Measurements from ENCODE around the gene CNN3. TPM values are rescaled to one million over a fixed set of nuclear protein-coding genes. Genes with fewer than 3 reads are reported as not detected.

Gene CNN3
- total RNA-seq, result 10 to 100 TPM in 1 of 2 donors, 1 to 10 TPM in 1; 6.3 to 11.2 TPM

- peaks cover 0 to 3% of the 10 kb centered on the region in 2 donors for H3K36me3 Mint-ChIP-seq (ENCODE audit: insufficient read depth in 2 of 2)
- peak; percentile 81 to 87 for DNase-seq
- H3K4me3 Mint-ChIP-seq, result peak within 1 kb of the TSS; percentile 78 to 90
- H3K9me3 Mint-ChIP-seq, result no peaks in the 10 kb centered on the region
- ATAC-seq (replicated peaks in 1 of 2), result peak; percentile 91 to 92
- peaks cover 27% of the 10 kb centered on the region for H3K27me3 Mint-ChIP-seq (ENCODE audit: low read depth)
- H3K4me1 Mint-ChIP-seq (ENCODE audit: low read depth), result peaks cover 16% of the 10 kb centered on the region
- H3K27ac Mint-ChIP-seq, result no peak within 1 kb of the TSS
These were observed at the start of gene CNN3 for GRCh38 chr1:94926915-94927404. TSS of gene CNN3 (minus strand) at chr1:94927110. CDS start at chr1:94926894, 216 bp downstream.

DNA sequence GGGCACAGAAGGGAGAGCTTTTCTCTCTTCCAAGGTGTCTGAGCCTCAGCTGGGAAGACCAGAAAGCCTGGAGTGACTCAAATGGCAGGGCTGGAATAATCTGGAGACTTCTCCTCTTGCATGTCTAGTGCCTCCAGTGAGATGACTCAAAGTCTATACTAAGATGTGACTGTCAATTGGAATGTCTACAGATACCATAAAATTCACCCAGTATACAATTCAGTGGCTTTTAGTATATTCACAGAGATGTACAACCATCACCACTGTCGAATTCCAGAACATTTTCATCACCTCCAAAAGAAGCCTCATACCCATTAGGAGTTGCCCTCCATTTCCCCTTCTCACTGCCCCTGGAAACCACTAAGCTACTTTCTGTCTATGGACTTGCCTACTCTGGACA, 47.9 kb upstream of the CNN3 start:
- no peak overlapping the region for H3K4me3 Mint-ChIP-seq
- H3K27me3 Mint-ChIP-seq (ENCODE audit: low read depth), result no peaks in the 10 kb centered on the region
- H3K4me1 Mint-ChIP-seq (ENCODE audit: low read depth), result no peaks in the 10 kb centered on the region
- H3K9me3 Mint-ChIP-seq, result no peaks in the 10 kb centered on the region
- DNase-seq (no peak), ATAC-seq (replicated peaks in 1 of 2) (no peak)
- no peaks in the 10 kb centered on the region for H3K36me3 Mint-ChIP-seq (ENCODE audit: insufficient read depth in 2 of 2)
- H3K27ac Mint-ChIP-seq, result no peak overlapping the region

DNA sequence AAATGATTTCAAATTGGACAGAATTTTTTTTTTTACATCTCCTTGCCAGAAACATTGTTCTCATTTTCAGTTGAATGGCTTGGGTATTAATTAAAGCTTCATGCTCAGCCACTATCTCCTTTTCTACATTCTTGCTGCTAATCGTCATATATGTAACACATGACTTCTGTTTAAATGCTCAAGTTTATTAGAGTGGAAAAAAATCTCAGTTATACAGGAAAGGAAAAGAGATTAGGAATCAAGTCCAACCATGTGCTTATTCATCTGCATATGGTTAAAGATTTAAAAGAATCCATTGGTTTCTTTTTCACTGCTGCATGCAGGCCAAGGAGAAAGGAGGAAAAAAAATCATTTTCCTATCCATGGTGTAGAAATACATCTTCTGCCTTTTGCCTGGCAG, 47.3 kb upstream of the CNN3 start:
- Mint-ChIP-seq H3K36me3 (ENCODE audit: insufficient read depth in 2 of 2) (no peaks in the 10 kb centered on the region), H3K4me3 (no peak overlapping the region), H3K4me1 (ENCODE audit: low read depth) (no peaks in the 10 kb centered on the region), H3K27ac (no peak overlapping the region), H3K9me3 (no peaks in the 10 kb centered on the region), H3K27me3 (ENCODE audit: low read depth) (no peaks in the 10 kb centered on the region)
- no peak for ATAC-seq (replicated peaks in 1 of 2)
- no peak for DNase-seq

DNA sequence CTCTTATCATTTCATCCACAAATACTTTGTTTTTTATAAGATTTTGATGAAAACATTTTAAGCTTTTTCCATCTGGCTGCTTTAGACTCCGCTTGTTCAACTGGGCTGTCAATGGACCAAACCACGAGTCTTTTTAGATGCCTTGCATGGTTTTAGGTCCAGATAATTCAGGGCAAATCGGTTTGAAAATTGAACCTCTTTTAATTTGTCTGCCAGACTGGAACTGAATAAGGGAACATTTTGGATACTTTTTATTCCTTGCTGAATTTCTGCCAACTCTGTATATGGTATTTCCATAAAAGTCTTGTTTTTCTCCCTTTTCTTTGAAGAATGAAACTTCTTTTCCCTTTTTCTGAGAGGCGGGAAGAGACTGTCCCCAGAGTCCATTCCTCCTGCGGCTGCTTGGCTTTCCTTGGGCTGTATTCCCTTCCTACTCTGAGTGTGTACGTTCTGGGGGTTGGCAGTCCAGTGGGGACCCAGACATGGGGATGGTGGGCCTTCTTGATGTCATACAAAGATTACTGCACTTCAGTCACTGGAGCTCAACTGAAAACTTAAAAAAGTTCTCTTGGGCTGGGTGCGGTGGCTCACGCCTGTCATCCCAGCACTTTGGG, 46.5 kb upstream of the CNN3 start:
- H3K9me3 Mint-ChIP-seq, result no peaks in the 10 kb centered on the region
- no peaks in the 10 kb centered on the region for H3K27me3 Mint-ChIP-seq (ENCODE audit: low read depth)
- H3K36me3 Mint-ChIP-seq (ENCODE audit: insufficient read depth in 2 of 2), result no peaks in the 10 kb centered on the region
- no peak for ATAC-seq (replicated peaks in 1 of 2)
- H3K4me3 Mint-ChIP-seq, result no peak overlapping the region
- no peak overlapping the region for H3K27ac Mint-ChIP-seq
- H3K4me1 Mint-ChIP-seq (ENCODE audit: low read depth), result no peaks in the 10 kb centered on the region
- DNase-seq, result no peak

GRCh38 chr1:94971491-94971924, 44.6 kb upstream of the CNN3 start:
- Mint-ChIP-seq H3K9me3 (no peaks in the 10 kb centered on the region), H3K36me3 (ENCODE audit: insufficient read depth in 2 of 2) (no peaks in the 10 kb centered on the region), H3K27me3 (ENCODE audit: low read depth) (no peaks in the 10 kb centered on the region), H3K27ac (no peak overlapping the region), H3K4me1 (ENCODE audit: low read depth) (no peaks in the 10 kb centered on the region), H3K4me3 (no peak overlapping the region)
- ATAC-seq (replicated peaks in 1 of 2) (no peak), DNase-seq (no peak)

DNA sequence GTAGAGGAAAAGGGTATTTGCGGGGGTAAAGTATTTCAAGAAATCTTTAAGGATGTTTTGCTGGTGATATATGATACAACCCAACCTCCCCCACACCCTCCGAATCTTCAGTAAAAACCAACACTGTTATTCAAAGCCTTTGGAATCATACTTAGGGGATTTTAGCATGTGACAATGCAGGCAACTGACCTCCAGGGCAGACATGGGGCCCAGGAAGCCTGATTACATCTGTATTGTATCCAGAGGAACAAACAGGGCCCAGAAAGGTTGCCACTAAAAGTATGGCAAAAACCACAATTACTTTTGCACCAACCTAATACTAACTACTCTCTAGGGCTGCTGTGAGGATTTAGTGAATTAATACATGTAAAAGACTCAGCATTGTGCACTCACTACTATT, 43.9 kb upstream of the CNN3 start:
- ATAC-seq (replicated peaks in 1 of 2) (no peak), DNase-seq (no peak)
- H3K9me3 Mint-ChIP-seq, result no peaks in the 10 kb centered on the region
- no peak overlapping the region for H3K4me3 Mint-ChIP-seq
- H3K36me3 Mint-ChIP-seq (ENCODE audit: insufficient read depth in 2 of 2), result no peaks in the 10 kb centered on the region
- H3K27ac Mint-ChIP-seq, result no peak overlapping the region
- no peaks in the 10 kb centered on the region for H3K27me3 Mint-ChIP-seq (ENCODE audit: low read depth)
- no peaks in the 10 kb centered on the region for H3K4me1 Mint-ChIP-seq (ENCODE audit: low read depth)

- no peak overlapping the region for H3K27ac Mint-ChIP-seq
- H3K36me3 Mint-ChIP-seq (ENCODE audit: insufficient read depth in 2 of 2), result no peaks in the 10 kb centered on the region
- no peaks in the 10 kb centered on the region for H3K9me3 Mint-ChIP-seq
- H3K27me3 Mint-ChIP-seq (ENCODE audit: low read depth), result no peaks in the 10 kb centered on the region
- DNase-seq (no peak), ATAC-seq (replicated peaks in 1 of 2) (no peak)
- no peaks in the 10 kb centered on the region for H3K4me1 Mint-ChIP-seq (ENCODE audit: low read depth)
- H3K4me3 Mint-ChIP-seq, result no peak overlapping the region
These were observed 42.2 kb upstream of the CNN3 start for GRCh38 chr1:94969137-94969536.

DNA sequence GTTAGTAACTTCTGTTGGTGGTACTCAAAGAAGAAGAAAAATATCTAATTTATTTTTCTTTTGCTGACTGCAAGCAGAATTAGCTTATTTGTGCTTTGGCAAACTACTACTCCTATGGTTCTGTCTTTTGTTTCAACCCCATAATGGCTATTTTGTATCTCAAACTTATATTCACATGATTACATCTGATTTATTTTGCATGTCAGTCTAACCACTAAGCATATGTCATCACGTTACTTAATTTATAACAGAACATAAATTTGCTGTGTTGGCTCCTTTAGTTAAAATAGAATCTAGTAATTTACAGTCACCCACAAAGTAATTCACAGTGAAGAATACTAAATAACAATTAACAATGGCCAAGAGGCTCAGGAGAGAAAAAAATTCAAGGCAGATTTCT, 39.1 kb upstream of the CNN3 start:
- Mint-ChIP-seq H3K4me1 (ENCODE audit: low read depth) (peaks cover 10% of the 10 kb centered on the region), H3K4me3 (no peak overlapping the region), H3K27me3 (ENCODE audit: low read depth) (no peaks in the 10 kb centered on the region), H3K9me3 (no peaks in the 10 kb centered on the region), H3K27ac (no peak overlapping the region), H3K36me3 (ENCODE audit: insufficient read depth in 2 of 2) (no peaks in the 10 kb centered on the region)
- no peak for DNase-seq
- ATAC-seq (replicated peaks in 1 of 2), result no peak

- no peak for DNase-seq
- H3K36me3 Mint-ChIP-seq (ENCODE audit: insufficient read depth in 2 of 2), result no peaks in the 10 kb centered on the region
- no peak overlapping the region for H3K27ac Mint-ChIP-seq
- no peak for ATAC-seq (replicated peaks in 1 of 2)
- peaks cover 10% of the 10 kb centered on the region for H3K4me1 Mint-ChIP-seq (ENCODE audit: low read depth)
- H3K4me3 Mint-ChIP-seq, result peak overlapping the region in 1 of 2 donors; percentile 15
- H3K27me3 Mint-ChIP-seq (ENCODE audit: low read depth), result no peaks in the 10 kb centered on the region
- H3K9me3 Mint-ChIP-seq, result no peaks in the 10 kb centered on the region
These were observed 37.0 kb upstream of the CNN3 start for GRCh38 chr1:94963864-94964263.

DNA sequence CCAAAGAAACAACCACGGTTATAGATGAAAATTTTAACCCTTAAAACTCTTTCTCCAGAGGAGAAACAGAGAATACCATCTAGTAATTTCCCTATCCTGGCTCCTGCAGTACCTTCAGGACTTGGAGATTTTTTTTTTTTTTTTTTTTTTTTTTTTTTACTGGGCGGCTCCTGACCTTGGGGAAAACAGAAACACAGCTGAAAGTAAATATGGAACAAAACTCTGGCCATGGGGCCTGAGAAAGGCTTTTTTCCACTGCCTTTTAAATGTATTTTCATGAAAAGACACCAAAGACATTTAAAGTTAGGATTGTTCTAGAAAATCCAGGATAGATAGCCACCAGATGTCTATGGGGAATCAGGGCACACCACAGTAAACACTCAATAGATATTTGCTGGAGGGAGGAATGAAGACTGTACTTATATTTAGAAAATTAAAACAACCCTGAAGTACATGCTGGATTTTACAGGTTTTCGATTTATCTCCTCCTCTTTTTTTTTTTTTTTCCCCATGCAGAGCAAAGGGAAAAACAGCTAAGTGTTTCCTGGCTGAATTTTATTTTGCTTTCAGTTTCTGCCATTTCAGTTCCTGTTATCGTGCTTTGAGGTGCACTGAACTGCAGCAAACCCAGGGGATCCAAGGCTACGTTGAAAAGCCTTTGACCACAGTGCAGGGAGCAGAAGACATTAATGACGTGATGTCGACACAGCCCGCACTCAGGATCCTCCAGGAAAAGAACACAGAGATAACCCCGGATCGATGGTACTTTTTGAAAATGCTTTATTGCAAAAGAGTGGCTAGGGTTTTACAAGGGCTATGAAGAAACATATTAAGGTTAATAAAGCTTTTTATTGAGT, 35.7 kb upstream of the CNN3 start:
- H3K27ac Mint-ChIP-seq, result peak overlapping the region; percentile 97
- no peaks in the 10 kb centered on the region for H3K36me3 Mint-ChIP-seq (ENCODE audit: insufficient read depth in 2 of 2)
- no peaks in the 10 kb centered on the region for H3K27me3 Mint-ChIP-seq (ENCODE audit: low read depth)
- DNase-seq (peak; percentile 24 to 27), ATAC-seq (replicated peaks in 1 of 2) (peak; percentile 59 to 65)
- H3K4me3 Mint-ChIP-seq, result peak overlapping the region; percentile 95 to 96
- no peaks in the 10 kb centered on the region for H3K9me3 Mint-ChIP-seq
- H3K4me1 Mint-ChIP-seq (ENCODE audit: low read depth), result peaks cover 10% of the 10 kb centered on the region

- no peak for DNase-seq
- Mint-ChIP-seq H3K4me3 (peak overlapping the region in 1 of 2 donors; percentile 96), H3K36me3 (ENCODE audit: insufficient read depth in 2 of 2) (no peaks in the 10 kb centered on the region), H3K27me3 (ENCODE audit: low read depth) (no peaks in the 10 kb centered on the region), H3K9me3 (no peaks in the 10 kb centered on the region), H3K4me1 (ENCODE audit: low read depth) (peaks cover 10% of the 10 kb centered on the region), H3K27ac (peak overlapping the region; percentile 97)
- ATAC-seq (replicated peaks in 1 of 2), result no peak
These were observed 35.1 kb upstream of the CNN3 start for GRCh38 chr1:94961988-94962387.

DNA sequence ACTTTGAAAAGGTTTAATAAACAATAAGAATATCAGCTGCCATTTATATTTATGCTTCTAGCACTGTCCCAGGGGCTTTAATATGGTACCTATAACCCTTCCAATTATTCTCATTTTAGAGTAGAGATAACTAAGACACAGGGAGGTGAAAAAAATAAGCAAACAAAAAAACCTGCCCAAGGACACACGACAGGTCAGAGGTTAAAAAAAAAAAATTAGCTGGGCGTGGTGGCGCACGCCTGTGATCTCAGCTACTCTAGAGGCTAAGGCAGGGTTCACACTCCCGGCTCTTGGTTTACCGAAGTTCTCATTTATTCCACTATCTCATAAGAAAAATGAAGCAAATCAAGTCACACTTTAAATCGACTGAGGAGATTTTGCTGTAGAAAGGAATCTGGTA, 34.7 kb upstream of the CNN3 start:
- no peaks in the 10 kb centered on the region for H3K9me3 Mint-ChIP-seq
- no peak for DNase-seq
- H3K4me3 Mint-ChIP-seq, result no peak overlapping the region
- no peaks in the 10 kb centered on the region for H3K36me3 Mint-ChIP-seq (ENCODE audit: insufficient read depth in 2 of 2)
- H3K27me3 Mint-ChIP-seq (ENCODE audit: low read depth), result no peaks in the 10 kb centered on the region
- H3K4me1 Mint-ChIP-seq (ENCODE audit: low read depth), result peaks cover 10% of the 10 kb centered on the region
- ATAC-seq (replicated peaks in 1 of 2), result no peak
- H3K27ac Mint-ChIP-seq, result peak overlapping the region; percentile 97

- Mint-ChIP-seq H3K27me3 (ENCODE audit: low read depth) (no peaks in the 10 kb centered on the region), H3K4me1 (ENCODE audit: low read depth) (peaks cover 9% of the 10 kb centered on the region), H3K9me3 (no peaks in the 10 kb centered on the region), H3K4me3 (no peak overlapping the region), H3K36me3 (ENCODE audit: insufficient read depth in 2 of 2) (peaks cover 0 to 1% of the 10 kb centered on the region in 2 donors), H3K27ac (no peak overlapping the region)
- ATAC-seq (replicated peaks in 1 of 2), result no peak
- no peak for DNase-seq
These were observed 31.2 kb upstream of the CNN3 start for GRCh38 chr1:94958081-94958480.

Measured in activated T-cell treated with anti-CD3 and anti-CD28 coated beads, Interleukin-2, amount 50 U/mL, for 72 hours (primary cell).